Liver (tissue), 3 donors: Measurements from ENCODE around the gene ZBTB21.

Experiments used
- ATF3 ChIP-seq: IDR thresholded peaks from 2 replicates; pipeline ENCODE4 v1.6.1; 2016; ENCODE audit warnings: antibody characterized with exemption
- CTCF ChIP-seq: fragments of 150-350 bp; IDR thresholded peaks from 2 replicates; pipeline ENCODE4 v1.5.1; 2017; ENCODE audit warnings: improper control_type of control experiment, low read depth, low read length; ENCODE audit not compliant: missing input control
- EGR1 ChIP-seq, 2 donors: IDR thresholded peaks; 2 replicates each; pipeline ENCODE4 v1.6.1; 2016 to 2018; ENCODE audit warnings: antibody characterized with exemption in 2 of 2, low read depth in 2 of 2
- FOXA1 ChIP-seq: IDR thresholded peaks from 2 replicates; pipeline ENCODE4 v1.6.1; 2016; ENCODE audit warnings: antibody characterized with exemption
- HNF4G ChIP-seq: IDR thresholded peaks from 2 replicates; pipeline ENCODE4 v1.6.1; 2016; ENCODE audit warnings: antibody characterized with exemption
- JUND ChIP-seq, 2 donors: IDR thresholded peaks; 2 replicates each; pipeline ENCODE4 v1.6.1; 2016; ENCODE audit warnings: antibody characterized with exemption in 2 of 2
- MAX ChIP-seq: IDR thresholded peaks from 2 replicates; pipeline ENCODE4 v1.6.1; 2016; ENCODE audit warnings: antibody characterized with exemption
- RAD21 ChIP-seq, 2 donors: IDR thresholded peaks; 2 replicates each; pipeline ENCODE4 v1.6.1; 2016; ENCODE audit warnings: antibody characterized with exemption in 2 of 2, mild to moderate bottlenecking in 2 of 2
- REST ChIP-seq: IDR thresholded peaks from 2 replicates; pipeline ENCODE4 v1.6.1; 2016; ENCODE audit warnings: antibody characterized with exemption, mild to moderate bottlenecking
- RXRA ChIP-seq, 2 donors: IDR thresholded peaks; 2 replicates each; pipeline ENCODE4 v1.6.1; 2017 to 2018; ENCODE audit warnings: antibody characterized with exemption in 2 of 2, mild to moderate bottlenecking in 1 of 2
- SP1 ChIP-seq: IDR thresholded peaks from 2 replicates; pipeline ENCODE4 v1.6.1; 2018; ENCODE audit warnings: antibody characterized with exemption, mild to moderate bottlenecking
- TAF1 ChIP-seq: conservative IDR thresholded peaks from 2 replicates; pipeline ENCODE4 v1.6.1; 2016; ENCODE audit warnings: antibody characterized with exemption, mild to moderate bottlenecking
- YY1 ChIP-seq: IDR thresholded peaks from 2 replicates; pipeline ENCODE4 v1.6.1; 2016; ENCODE audit warnings: antibody characterized with exemption, mild to moderate bottlenecking
- donor health status: healthy.
- donor health status: healthy.

GRCh38 chr21:41941941-41942340 is 68.2 kb downstream of the ZBTB21 start:
- TF ChIP-seq ATF3 (no peak), REST (no peak), CTCF (no peak), JUND (IDR thresholded peaks at IDR 0.05) (no peak), TAF1 (no peak), FOXA1 (no peak), HNF4G (no peak), RAD21 (IDR thresholded peaks at IDR 0.05) (no peak), EGR1 (IDR thresholded peaks at IDR 0.05; ENCODE audit: low read depth in 2 of 2) (no peak), RXRA (IDR thresholded peaks at IDR 0.05) (no peak), SP1 (no peak), YY1 (no peak), MAX (no peak)
